Nephron (organoid): ENCODE data around the gene CDC37L1.

Source experiments
- H3K27ac Mint-ChIP-seq, 3 experiments: 2 replicates each; pipeline ENCODE4 v1.8.0; 2020; ENCODE audit warnings: mixed read lengths in 3 of 3, mild to moderate bottlenecking in 2 of 3, moderate library complexity in 1 of 3
- H3K27me3 Mint-ChIP-seq: 2 replicates; pipeline ENCODE4 v1.8.0; 2021; ENCODE audit warnings: low read depth, mild to moderate bottlenecking, moderate library complexity, mixed read lengths
- H3K36me3 Mint-ChIP-seq: 2 replicates; pipeline ENCODE4 v1.8.0; 2020; ENCODE audit warnings: low read depth, mixed read lengths
- H3K4me1 Mint-ChIP-seq: 2 replicates; pipeline ENCODE4 v1.8.0; 2020; ENCODE audit warnings: mixed read lengths
- H3K4me3 Mint-ChIP-seq, 3 experiments: 2 replicates each; pipeline ENCODE4 v1.8.0; 2020; ENCODE audit warnings: mild to moderate bottlenecking in 3 of 3, mixed read lengths in 3 of 3, moderate library complexity in 2 of 3
- H3K9me3 Mint-ChIP-seq: 2 replicates; pipeline ENCODE4 v1.8.0; 2020; ENCODE audit warnings: mixed read lengths
- CTCF ChIP-seq, 3 experiments: fragments of 200-600 bp; sonication (generic); IDR thresholded peaks; one replicate each; pipeline ENCODE4 v1.5.0; 2021; ENCODE audit warnings: antibody characterized with exemption in 3 of 3; ENCODE audit not compliant: unreplicated experiment in 3 of 3

The CDC37L1 gene

GRCh38 chr9:4738866-4739586 lies 59.7 kb downstream of the CDC37L1 start:
- Mint-ChIP-seq H3K4me3 (peak overlapping the region; percentile 89 to 95 (median 93)), H3K27ac (peak overlapping the region; percentile 86 to 97 (median 94)), H3K4me1 (peaks cover 16% of the 10 kb centered on the region), H3K9me3 (no peaks in the 10 kb centered on the region), H3K27me3 (no peaks in the 10 kb centered on the region), H3K36me3 (peaks cover 13% of the 10 kb centered on the region)
- TF ChIP-seq CTCF (IDR thresholded peaks at IDR 0.05; ENCODE audit: unreplicated experiment in 3 of 3), result no peak

- peak overlapping the region; percentile 89 to 95 (median 93) for H3K4me3 Mint-ChIP-seq
- H3K4me1 Mint-ChIP-seq, result peaks cover 16% of the 10 kb centered on the region
- H3K27ac Mint-ChIP-seq, result peak overlapping the region; percentile 86 to 97 (median 94)
- TF ChIP-seq CTCF (IDR thresholded peaks at IDR 0.05; ENCODE audit: unreplicated experiment in 3 of 3), result no peak
- no peaks in the 10 kb centered on the region for H3K9me3 Mint-ChIP-seq
- peaks cover 6% of the 10 kb centered on the region for H3K36me3 Mint-ChIP-seq
- no peaks in the 10 kb centered on the region for H3K27me3 Mint-ChIP-seq
Observed at GRCh38 chr9:4739587-4740387, 60.4 kb downstream of the CDC37L1 start.

DNA sequence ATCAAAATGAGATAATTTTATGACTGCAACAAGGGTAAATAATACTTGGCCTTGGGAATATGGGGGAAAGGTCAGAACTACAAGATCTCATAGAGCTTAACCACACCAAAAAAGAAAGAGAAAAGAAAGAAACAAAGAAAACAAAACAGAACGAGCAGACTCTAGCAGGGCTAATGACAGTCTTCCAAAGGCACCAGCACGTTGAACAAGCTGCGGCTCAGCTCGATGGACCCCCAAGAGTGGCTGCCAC lies 60.9 kb downstream of the CDC37L1 start:
- no peaks in the 10 kb centered on the region for H3K9me3 Mint-ChIP-seq
- peak overlapping the region; percentile 86 to 97 (median 94) for H3K27ac Mint-ChIP-seq

GRCh38 chr9:4740638-4741364 lies 61.4 kb downstream of the CDC37L1 start, which contains the start of gene AK3:
AK3 (minus strand) TSS chr9:4741202; CDS start chr9:4741087, 115 bp downstream.
- peak within 1 kb of the TSS; percentile 86 to 97 (median 94) for H3K27ac Mint-ChIP-seq
- no peaks in the 10 kb centered on the region for H3K9me3 Mint-ChIP-seq
- H3K36me3 Mint-ChIP-seq, result peaks cover 5% of the 10 kb centered on the region
- peak within 1 kb of the TSS; percentile 89 to 95 (median 93) for H3K4me3 Mint-ChIP-seq
- no peak for TF ChIP-seq CTCF (IDR thresholded peaks at IDR 0.05; ENCODE audit: unreplicated experiment in 3 of 3)
- H3K27me3 Mint-ChIP-seq, result no peaks in the 10 kb centered on the region
- H3K4me1 Mint-ChIP-seq, result peaks cover 16% of the 10 kb centered on the region

More for the DNA sequence above, 60.9 kb downstream of the CDC37L1 start:
- no peak for TF ChIP-seq CTCF (IDR thresholded peaks at IDR 0.05; ENCODE audit: unreplicated experiment in 3 of 3)
- Mint-ChIP-seq H3K27me3 (no peaks in the 10 kb centered on the region), H3K36me3 (peaks cover 5% of the 10 kb centered on the region), H3K4me3 (peak overlapping the region; percentile 89 to 95 (median 93)), H3K4me1 (peaks cover 16% of the 10 kb centered on the region)

GRCh38 chr9:4741365-4742089 lies 62.2 kb downstream of the CDC37L1 start:
- no peak for TF ChIP-seq CTCF (IDR thresholded peaks at IDR 0.05; ENCODE audit: unreplicated experiment in 3 of 3)
- no peaks in the 10 kb centered on the region for H3K27me3 Mint-ChIP-seq

More at GRCh38 chr9:4741365-4742089, 62.2 kb downstream of the CDC37L1 start:
- no peaks in the 10 kb centered on the region for H3K9me3 Mint-ChIP-seq
- peaks cover 16% of the 10 kb centered on the region for H3K4me1 Mint-ChIP-seq
- peaks cover 2% of the 10 kb centered on the region for H3K36me3 Mint-ChIP-seq
- peak overlapping the region; percentile 43 to 94 (median 69) for H3K27ac Mint-ChIP-seq
- peak overlapping the region; percentile 87 to 93 (median 89) for H3K4me3 Mint-ChIP-seq
